IPS-NIHi11 (cell line): ENCODE results near the gene TNFAIP2.

Experiments
- DNase-seq: peaks from one replicate; pipeline ENCODE4 v3.0.0; 2012; ENCODE audit warnings: mixed read lengths, low spot score

TNFAIP2 gene, protein sequence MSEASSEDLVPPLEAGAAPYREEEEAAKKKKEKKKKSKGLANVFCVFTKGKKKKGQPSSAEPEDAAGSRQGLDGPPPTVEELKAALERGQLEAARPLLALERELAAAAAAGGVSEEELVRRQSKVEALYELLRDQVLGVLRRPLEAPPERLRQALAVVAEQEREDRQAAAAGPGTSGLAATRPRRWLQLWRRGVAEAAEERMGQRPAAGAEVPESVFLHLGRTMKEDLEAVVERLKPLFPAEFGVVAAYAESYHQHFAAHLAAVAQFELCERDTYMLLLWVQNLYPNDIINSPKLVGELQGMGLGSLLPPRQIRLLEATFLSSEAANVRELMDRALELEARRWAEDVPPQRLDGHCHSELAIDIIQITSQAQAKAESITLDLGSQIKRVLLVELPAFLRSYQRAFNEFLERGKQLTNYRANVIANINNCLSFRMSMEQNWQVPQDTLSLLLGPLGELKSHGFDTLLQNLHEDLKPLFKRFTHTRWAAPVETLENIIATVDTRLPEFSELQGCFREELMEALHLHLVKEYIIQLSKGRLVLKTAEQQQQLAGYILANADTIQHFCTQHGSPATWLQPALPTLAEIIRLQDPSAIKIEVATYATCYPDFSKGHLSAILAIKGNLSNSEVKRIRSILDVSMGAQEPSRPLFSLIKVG

DNA sequence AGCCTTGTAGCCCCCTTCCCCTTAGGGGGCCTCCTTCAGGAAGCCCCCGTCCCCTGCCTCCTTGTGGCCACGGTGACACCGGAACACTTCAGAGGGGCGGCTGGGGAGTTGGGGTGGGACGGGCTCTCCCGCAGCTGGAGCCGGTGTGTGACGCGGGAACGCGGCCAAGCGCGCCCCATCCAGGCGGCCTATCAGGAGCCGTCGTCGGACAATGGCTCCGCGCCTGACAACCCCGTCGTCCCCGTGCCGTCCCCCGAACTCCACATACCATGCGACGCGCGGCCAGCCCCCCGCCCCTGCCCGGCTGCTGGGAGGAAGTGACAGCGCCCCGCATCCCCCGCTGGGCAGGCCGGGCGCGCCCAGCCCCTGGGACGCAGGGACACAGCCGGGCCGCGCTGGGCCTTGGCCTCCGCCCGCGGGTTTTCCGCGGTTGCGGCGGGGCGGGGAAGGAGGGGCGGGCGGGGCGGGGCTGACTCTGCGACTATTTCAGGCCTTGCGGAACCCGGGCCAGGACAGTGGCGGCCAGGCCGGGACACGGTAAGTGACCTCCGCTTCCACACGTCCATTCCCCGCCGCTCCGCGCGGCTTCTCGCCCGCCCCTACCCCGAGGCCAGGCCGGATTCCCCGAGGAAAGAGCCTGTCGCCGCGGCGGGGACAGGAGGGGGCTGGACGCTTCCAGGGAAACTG, at the start of gene TNFAIP2:
TNFAIP2 (plus strand) TSS at position 515 of the 687 bp plus-strand sequence. CDS start 2,997 bp downstream, outside the sequence.
- DNase-seq, result peak; percentile 70

DNA sequence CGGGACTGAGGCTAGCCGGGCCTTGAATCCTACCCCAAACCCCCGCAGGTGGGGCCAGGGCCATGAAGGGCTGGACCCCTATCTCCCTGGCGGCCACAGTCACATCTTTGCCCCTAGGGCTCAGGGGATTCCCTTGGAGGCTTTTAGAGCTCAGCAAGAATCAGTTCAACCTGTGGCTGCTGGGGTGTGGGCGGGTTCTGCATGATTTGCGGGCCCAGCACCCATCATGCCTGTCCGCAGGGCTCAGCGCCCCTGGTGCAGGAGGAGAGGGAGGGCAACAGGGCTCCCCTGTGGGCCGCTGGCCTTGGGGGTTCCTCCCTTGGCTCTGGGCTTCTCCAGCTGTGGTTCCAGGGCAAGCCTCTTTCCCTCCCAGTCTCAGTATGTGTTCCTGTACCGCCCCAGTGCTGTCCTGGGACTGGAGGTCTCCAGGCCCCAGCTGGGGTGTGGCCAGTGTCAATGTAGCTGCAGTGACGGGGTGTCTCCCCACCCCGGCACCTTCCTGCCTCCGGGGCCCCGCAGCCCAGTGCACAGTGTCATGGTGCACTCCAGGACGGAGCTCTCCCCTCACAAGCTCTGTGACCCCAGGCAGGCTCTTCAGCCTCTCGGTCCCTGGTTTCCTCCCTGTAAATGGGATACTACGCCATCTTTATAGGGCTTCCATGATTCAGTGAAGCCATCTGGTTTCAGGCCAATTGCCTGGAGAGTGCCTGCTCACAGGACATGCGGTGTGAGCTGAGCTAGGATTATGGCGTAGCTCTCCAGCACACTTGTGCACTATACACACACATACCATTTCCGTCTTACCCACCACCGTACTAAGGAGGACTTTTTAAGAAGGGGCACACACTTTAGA, 49.2 kb upstream of the TNFAIP2 start:
- no peak for DNase-seq

DNA sequence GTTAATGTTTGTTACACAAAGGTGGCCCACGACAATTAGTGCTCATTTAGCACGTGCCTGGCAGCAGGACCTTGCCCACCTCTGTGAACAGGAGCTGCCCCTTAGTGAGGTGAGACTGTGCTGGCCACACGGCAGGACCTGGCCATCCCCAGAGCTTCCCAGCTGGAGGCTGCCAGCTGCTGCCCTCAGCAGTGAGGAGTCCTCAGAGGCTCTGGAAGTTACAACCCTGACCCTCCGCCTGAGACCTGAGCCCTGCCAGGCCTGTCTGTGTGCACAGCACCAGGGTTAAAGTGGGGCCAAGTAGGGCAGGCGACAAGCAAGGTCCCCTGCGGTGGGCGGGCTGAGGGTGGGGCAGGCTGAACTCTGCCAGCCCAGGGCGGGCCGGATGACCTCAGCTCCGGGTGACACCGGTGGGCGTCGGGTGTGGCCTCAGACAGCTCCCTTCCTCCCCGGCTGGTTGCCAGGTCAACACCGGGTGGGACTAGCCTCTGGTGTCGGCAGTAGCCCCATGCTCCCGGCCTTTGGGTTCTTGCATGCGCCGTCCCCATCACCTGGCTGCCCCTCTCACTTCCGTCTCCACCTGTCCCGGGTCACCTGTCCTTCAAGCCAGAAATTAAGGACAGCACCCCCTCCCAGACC, 48.4 kb upstream of the TNFAIP2 start:
- DNase-seq, result peak; percentile 60

DNA sequence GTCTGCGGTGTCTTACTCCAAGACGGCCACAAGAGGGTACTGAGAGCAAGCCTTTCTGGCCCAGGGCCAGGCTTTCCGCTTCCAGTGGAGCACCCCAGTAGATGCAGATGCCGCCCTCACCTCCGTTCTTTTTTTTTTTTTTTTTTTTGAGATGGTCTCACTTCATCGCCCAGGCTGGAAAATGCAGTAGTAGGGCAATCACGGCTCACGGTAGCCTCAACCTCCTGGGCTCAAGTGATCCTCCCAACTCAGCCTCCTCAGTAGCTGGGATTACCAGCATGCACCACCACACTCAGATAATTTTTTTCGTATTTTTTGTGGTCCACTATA, 44.9 kb upstream of the TNFAIP2 start:
- DNase-seq, result peak; percentile 82

DNA sequence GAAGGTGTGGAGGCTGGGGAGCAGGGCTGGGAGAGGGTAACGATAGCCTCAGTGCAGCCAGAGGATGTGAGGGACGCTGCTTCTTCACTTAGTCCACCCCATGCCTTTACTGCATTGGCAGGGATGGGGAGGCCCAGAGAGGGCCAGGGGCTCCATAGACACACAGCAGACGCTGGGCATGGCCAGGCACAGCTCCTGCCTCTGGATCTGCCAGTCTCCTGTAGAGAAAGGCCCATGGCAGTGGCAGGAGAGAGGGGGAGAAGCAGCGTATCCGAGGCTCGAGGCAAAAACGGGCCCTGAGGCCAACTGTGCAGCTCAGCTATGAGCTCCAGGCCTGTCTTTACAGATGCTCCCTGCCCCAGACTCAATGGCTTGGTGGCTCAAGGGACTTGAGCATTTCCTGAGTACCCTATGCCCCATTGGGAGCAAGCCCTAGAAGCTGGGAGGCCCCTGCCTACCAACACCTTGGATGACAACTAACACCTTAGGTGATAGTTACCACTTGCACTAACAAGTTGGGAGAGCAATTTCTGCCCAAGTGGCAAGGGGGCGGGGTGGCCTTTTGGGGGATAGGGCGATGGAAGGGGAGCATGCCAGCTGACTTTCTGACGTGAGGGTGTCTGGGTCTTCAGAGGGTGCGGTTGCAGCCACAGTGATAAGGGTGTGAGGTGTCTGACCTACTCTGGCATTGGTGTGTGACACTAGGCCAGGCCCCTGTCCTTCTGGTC, 44.2 kb upstream of the TNFAIP2 start:
- DNase-seq, result no peak

DNA sequence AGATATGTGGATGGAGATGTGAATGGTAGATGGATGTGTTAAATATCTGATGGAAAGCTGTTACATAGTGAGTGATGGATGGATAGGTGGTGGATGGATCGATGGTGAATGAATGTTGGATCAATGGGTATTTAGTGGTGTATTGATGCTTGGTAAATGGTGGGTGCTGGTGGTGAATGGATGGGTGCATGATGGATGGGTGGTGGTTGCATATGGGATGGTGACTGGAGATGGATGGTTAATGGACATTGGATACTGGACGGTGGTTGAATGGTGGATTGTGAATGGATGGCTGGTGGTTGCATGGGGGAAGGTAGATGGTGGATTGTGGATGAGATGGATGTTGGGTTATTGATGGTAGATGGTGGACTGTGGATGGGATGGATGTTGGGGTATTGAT, 41.3 kb upstream of the TNFAIP2 start:
- DNase-seq, result no peak

DNA sequence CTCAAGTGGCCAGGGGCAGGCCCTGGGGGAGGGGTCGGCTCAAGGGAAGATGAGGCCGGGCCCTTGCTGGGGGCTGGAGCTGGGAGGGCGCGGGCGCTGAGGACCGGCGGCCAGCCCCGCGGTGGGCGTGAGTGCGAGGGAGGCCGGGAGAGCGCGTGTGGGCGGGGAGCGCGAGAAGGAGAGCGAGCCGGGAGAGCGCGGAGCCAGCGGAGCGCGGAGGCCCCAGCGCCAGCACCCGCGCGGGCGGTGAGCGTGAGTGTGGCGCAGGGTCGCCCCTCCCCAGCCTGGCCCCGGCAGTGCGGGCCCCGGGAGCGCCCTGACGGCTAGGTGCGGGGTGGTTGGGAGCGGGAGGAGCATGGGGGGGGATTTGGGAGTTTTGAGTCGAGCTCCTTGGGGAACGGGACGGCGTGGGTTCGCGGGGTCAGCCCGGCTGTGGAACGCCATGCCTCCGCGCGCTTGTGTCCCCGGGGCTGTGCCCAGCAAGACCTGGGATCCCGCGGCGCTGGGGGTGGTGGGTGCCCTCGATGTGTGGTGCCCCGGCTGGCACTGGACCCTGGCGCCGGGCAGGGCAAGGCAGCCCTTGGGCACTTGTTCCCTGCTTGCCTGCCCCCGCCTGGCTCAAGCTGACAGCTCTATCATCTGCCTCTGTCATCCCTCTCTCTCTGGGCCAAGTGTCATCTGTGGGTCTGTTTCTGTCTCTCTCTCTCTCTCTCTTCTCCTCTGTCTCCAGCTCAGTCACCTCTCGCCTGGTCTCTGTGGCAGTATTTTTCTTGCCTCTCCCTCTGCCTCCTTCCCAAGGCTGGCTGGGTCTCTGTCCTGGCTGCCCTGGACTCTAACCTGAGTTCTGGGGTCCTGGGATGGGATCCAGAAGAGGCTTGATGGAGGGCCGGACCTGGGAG, 39.0 kb upstream of the TNFAIP2 start, which contains the start of gene LBHD2:
LBHD2 (plus strand) TSS at position 190 of the 899 bp plus-strand sequence. CDS start 1,803 bp downstream, outside the sequence.
- DNase-seq, result peak; percentile 69

DNA sequence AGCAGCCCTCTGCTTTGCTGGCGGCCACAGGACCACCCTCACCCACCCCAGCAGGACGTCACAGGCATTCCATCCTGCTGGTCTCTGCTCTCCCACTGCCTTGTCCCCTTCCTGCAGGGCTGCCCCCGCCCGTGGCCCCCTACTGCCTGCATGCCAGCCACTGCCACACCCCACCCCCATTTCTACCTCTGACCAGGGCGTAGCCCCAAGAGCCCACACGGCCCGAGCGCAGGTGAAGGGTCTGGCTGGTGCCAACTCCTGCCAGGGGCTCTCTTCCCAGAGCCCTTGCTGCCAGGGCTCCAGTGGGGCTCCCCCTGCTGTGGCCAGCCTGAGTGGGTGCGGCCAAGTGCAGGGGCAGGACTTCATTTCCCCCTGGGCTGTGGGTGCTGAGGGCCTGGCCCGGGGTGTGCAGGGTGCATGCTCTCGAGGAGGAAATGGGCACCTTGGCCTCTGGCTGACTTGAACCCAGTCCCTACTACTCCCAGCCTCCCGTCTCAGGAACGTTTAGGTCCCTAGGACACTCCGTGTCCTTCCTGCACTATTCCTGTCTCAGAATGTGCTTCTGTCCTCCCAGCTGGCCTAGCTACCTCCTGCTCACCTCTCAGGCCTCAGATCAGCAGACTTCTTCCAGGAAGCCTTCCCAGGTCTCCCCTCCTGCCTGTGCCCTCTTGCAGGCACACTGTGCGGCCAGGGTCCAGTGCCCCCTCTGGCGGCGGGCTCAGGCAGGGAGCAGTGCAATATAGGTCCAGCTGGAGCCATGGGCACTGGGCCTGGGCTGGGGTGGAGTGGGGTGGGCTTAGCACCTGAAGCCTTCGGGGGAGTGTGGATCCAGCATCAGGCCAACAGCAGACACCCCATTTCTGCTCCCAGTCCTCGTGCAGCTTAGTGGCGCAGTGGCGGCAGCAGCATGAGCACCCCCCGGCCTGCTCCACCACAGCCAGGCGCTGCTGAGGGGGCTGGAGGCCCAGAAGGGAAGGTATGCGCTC, 37.9 kb upstream of the TNFAIP2 start:
- DNase-seq, result peak; percentile 80

DNA sequence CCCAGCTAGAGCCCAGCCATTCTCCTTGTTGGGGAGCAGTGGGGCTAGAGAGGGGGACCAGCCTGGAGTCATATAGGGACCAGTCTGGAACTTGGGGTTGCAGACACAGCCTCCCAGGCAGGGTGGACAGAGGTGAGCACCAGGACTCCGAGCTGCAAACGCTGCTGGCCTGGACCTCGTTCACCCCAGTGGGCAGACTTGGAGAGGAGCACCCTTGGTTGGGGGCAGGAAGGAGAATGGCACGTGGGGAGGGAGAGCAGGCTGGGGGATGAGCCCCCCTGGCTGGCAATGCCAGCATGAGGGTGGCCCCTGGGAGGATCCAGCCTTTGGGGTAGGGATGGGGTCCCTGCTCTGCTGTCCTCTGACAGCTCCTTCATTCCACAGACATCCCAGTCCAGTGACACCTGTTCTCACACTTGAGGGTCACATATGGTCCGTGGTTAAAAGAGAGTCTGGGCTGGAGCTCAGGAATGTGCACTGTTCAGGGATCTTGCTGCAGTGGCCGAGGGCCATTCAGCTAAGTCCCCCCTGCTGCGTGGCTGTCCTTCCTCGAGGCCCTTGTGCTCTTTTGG, 36.4 kb upstream of the TNFAIP2 start:
- DNase-seq, result no peak

DNA sequence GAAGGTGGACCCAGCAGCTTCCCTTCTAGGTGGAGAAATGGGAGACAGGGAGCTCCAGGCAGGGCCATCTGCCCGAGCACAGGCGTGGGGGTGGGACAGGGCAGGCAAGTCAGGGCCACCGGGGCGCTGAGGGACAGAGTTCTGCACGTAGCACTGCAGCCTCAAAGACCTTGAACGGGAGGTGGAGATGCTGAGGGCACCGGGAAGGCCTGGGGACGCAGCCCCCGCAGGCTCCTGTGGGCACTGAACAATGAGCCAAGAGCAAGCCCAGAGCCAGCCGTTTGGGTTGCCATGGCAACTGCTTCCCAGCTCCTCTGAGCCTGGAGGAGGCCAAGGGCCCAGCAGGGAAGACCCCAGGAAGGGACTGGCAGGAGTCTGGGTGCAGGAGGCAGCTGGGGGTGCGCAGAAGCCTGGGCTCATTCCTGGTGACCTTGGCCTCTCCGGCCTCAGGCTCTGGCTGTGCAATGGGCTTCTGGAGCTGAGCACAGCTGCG, 35.9 kb upstream of the TNFAIP2 start:
- peak; percentile 56 for DNase-seq

DNA sequence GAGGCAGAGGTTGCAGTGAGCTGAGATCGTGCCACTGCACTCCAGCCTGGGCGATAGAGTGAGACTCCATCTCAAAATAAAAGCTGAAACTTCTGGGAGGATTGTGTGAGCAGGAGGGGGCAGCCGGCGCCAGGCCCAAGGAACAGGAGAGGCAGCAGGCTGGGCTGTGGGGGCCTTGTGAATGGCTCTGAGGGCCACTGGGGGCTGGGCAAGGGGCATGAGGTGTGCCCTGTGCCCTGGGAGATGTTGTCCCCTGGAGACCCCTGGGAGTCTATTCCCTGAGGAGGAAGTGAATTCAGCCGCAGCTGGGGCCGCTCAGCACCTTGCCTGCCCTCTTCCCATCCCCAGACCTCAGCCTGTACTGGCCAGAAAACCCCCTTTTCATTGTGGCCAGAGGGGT, 34.3 kb upstream of the TNFAIP2 start:
- no peak for DNase-seq

DNA sequence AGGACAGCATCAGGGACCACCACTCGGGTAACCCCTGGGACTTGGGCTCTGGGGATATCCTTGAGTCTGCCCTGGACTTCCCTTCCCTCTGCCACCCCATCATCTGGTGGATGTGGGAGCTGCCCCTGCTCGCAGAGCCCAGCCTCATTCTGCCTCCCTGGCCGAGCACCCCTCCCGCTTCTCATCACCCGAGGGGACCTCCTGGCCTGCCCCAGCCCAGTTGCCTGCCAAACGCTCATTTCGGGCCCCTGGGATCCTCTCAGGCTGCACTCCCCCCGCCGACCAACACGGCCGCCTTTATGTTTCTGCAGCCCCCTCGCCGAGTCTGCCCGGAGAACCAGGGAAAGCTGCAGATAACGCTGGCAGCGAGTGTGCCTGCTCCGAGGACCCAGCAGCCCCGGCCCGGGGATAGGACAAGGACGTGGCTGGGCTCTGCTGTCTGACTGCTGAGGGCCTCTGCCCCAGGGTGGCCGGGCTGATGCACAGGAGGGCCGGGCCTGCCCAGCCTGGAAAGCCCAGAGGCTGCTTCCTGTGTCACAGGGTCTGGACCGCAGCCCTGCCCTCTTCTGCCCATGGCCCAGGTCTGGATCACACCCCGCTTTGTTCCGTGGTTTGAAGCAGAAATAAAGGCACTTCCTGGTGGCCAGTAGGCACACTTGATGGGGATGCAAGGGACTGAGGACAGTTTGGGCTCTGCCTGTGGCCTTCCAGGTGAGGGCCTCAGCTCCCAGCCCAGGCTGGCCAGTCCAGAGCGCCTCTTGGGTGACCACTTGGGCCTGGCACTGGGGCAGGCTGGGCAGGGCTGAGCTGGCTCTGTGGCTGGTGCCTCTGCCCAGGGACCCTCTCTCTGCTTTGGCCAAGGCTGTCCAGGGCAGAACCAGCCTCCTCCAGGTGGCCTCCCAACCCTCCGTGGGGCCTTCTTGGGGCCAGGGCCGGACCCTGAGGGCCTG, 33.6 kb upstream of the TNFAIP2 start:
- no peak for DNase-seq

DNA sequence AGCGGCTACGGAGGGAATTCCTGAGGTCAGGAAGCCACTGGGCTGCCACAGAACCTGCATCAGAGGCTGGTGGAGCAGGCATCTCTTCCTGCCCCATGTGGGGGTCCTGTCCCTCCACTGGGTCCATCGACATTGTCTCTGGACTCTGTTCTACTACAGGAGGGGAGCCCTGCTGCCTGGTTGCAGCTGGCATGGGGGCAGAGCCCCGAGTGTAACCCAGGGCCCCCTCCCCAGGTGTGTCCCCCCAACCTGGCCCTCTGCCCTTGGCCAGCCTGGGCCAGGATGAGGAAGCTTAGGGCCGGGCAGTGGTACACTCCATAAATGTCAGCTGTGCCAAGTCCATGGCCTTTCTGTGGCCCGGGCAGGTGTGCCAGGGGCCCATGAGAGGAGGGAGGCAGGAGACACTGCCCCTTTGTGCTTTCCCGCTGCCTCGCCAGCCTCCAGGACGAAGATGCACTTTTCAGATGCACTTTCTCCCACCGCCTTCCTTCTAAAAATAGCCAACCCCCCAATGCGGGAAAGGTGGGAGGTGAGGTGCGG, 32.7 kb upstream of the TNFAIP2 start:
- DNase-seq, result no peak

DNA sequence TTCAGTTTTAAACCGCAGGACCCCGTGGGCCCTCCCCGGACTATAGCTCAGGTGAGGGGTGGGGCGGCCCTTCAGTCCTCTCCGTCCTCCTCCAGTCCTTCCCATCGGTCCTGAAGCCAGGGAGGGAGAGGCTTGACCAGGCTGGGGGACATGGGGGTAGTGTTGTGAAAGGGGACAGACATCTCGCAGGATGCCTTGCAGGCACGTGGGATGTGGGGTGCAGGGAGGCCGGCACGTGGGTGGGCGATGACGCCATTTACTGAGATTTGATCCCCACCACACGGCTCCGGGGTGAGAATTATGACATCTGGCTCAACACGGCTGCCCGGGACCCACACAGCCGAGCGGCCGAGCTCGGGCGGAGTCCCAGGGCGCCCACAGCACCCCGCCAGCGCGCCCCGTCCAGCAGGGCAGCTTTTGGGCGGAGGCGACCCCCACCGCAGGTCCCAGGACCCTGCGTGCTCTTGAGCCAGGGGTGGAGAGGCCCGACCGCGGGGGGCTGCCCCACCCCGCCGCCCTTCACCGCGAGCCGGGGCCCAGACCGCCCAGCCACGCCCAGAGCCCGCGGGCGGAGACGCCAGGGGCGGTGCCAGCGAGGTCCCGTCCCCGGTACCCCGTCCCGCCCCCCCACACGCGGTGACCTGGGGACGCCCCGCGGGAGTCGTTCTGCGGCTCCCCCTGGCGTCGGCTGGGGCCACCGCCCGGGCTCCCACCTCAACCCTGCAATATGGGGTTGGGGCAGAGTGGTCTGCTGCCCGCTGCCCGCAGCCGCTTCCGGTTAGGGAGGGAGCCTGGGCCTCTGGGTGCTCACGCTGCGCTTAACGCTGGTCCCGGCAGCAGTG, 32.0 kb upstream of the TNFAIP2 start:
- peak; percentile 91 for DNase-seq

DNA sequence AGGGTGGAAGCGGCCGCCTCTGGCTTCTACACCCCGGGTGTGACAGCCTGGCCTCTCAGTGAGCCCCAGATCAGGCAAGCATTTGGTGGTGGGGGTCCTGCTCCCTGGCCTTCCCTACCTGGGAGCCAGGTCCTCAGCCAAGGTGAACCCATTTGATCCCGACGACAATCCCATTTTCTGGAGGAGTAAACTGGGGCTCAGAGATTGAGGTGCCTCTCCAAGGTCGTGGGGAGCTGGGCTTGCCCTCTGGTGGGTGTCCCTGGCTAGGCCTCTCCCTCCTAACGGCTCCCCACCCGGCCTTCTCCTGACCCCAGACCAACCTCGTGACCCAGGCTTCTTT, 31.4 kb upstream of the TNFAIP2 start:
- DNase-seq, result no peak
